ENCODE results near the gene SLC25A43.

DNA sequence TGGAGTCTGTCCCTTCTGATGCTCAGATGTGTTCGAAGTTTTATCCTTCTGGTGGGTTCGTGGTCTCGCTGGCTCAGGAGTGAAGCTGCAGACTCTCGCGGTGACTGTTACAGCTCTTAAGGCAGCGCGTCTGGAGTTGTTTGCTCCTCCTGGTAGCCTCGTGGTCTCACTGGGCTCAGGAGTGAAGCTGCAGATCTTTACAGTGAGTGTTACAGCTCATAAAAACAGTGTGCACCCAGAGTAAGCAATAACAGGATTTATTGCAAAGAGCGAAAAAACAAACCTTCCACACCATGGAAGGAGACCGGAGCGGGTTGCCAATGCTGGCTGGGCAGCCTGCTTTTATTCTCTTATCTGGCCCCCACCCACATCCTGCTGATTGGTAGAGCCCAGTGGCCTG is 87.6 kb downstream of the SLC25A43 start:
- TF ChIP-seq CTCF (conservative IDR thresholded peaks at IDR 0.05; ENCODE audit: low read length) (no peak), EZH2phosphoT487 (IDR thresholded peaks at IDR 0.05; ENCODE audit: borderline replicate concordance, low read depth, low read length) (no peak)

All from OCI-LY7 (cell line).